Forelimb muscle (tissue), 1 donor: ENCODE data around the gene ISL1. TPM values are rescaled to one million over a fixed set of nuclear protein-coding genes. Genes with fewer than 3 reads are reported as not detected.
A peak's percentile ranks its signal among the peaks of the same experiment; 100 is the strongest.

ENCODE experiments used
- DNase-seq: peaks from one replicate; pipeline ENCODE4 v3.0.0-alpha.2; 2013; ENCODE audit warnings: low read depth
- polyA plus RNA-seq: library from polyadenylated mRNA; unstranded; fragments of 120-200 nt; gene quantifications from one replicate; pipeline ENCODE4 v1.2.1, GENCODE V29; 2013; ENCODE audit not compliant: insufficient read length

ISL1 gene
- polyA plus RNA-seq = 0.08 TPM

DNA sequence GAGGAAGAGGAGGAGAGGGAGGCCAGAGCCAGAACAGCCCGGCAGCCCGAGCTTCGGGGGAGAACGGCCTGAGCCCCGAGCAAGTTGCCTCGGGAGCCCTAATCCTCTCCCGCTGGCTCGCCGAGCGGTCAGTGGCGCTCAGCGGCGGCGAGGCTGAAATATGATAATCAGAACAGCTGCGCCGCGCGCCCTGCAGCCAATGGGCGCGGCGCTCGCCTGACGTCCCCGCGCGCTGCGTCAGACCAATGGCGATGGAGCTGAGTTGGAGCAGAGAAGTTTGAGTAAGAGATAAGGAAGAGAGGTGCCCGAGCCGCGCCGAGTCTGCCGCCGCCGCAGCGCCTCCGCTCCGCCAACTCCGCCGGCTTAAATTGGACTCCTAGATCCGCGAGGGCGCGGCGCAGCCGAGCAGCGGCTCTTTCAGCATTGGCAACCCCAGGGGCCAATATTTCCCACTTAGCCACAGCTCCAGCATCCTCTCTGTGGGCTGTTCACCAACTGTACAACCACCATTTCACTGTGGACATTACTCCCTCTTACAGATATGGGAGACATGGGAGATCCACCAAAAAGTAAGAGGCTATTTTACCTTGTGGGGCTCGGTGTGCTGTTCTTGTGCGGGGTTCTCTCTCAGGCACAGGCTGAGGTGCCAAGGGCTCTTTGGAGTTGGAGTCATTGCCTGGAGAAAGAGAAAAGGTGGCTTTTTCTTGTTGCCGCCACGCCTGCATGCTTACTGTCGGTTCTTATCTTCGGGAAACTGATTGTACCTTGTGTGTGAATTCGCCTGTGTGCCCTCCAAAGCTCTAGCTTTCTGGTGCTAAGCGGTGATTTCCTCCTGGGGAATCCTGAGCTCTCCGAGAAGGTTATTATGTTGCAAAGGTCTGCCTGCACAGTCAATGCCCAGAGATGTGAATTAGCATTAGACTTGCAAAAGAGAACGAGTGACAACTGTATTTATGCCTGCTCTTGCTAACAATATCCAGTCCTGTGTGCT lies at the start of gene ISL1:
TSS of gene ISL1 (plus strand) at position 318 of the 991 bp plus-strand sequence. CDS start at position 542, 224 bp downstream.
- peak; percentile 35 for DNase-seq

DNA sequence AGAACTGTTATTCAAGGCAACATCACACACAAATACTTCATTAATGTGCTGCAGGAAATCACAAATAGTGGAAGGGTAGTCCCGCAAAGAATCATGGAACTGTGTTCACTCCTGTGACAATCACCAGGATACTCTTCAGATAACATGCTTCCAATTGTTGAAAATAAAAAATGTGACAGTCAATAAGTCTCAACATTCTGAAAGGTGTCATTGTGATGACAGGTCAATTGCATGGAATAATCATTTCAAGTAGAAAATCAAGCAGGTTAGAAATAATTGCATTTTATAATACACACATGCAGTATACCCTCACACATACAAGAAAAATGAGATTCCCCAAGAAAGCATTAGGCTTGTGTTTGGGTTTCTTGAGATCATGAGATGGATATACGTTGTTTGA lies 46.4 kb upstream of the ISL1 start:
- DNase-seq = no peak

DNA sequence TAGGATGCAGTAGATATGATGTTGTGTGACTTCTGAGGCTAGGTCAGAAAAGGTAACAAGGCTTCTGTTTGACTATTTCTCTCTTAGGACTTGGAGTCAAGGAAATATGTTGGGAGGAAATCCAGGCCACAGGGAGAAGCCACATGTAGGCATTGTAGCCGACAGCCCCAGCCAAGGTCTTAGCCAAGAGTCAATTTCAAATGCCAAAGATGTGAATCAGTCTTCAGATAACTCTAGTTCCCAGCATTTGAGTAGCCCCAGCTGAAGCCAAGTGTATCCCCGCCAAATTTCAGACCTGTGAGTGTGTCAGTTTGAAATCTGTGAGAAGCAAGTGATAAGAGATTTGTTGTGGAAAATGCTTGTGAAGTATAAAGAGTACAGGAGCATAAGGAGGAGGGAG lies 38.1 kb upstream of the ISL1 start:
- no peak for DNase-seq

DNA sequence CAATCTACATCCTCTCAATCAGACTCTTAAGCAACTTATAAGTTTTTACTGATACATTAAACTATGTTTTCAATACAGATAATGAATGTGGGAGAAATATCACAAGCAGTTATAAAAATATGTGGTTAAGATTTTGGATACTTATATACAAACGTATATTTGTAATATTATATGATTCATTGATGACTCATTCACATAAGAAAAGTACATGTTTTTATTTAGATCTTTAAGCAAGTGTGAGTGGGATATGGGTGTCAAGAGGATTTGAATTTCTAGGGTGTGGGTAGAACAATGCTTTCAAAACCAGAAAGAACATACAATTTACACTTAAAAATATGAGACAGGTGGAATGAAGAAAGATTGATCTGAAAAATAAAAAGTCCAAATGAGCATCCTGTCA lies 36.1 kb upstream of the ISL1 start:
- no peak for DNase-seq

DNA sequence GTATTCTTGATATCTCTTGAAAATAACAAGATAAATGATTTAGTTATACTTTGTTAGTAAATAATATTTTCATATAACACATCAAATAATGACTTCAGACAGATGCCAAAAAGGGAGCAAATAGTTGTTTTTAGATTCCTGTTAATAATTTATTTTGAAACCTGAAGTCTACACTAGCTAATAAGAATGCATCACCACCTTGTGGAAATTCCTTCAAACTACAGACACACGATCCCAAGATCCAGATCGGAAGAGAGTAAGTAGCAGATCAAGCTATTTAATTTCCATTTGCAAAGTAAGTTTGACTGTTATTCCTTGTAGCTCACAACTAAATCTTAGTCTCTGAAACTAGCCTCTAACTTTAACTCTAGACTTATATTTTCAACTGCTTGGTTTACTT lies 35.5 kb upstream of the ISL1 start:
- DNase-seq = no peak

DNA sequence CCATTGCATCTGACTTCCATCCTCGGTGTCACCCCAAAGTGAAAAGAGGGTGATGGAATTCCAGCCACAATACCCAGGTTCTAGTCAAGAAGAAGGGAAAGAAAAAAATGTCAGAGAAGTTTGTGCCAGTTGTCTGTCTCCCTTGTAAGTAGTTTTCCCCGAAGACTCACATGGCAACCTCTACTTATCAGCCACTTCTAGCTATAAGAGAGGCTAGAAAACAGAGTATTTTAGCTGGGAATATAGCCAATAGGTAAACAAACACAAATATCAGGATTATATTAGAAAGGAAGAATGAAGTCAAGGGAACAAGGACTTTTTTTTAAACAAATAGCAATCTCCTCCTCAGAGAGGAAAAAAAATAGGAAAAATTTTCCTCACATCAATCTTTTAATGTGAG lies 12.2 kb upstream of the ISL1 start:
- DNase-seq = no peak

DNA sequence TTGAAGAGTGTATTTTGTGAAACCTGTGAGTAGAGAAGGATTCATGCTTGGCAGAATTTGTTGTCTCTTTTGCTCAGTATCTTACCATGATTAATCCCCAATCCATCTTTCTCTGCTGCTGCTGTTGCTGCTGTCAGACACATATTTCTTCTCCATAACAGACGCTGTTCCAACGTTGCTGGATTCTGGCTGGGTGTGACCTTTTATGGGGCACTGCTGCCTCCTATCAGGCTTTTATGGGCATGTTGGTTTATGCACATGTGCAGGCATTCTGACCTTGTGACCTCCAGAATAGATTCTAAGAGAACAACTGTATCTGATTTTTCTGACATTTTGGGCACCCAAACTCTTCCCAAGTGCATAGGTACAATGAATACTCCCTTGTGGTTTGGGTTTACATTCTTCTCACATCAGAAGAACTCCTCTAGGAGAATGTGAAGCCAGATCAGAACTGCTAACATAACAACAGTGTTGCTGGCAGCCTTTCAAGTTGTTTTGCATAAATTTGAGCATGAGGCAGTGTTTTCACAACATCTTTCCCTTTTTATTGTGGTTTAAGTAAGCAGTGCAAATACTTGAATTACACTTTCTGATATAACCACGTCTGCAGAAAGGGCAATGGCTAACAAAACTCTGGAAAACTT lies 9.2 kb upstream of the ISL1 start:
- DNase-seq = no peak

DNA sequence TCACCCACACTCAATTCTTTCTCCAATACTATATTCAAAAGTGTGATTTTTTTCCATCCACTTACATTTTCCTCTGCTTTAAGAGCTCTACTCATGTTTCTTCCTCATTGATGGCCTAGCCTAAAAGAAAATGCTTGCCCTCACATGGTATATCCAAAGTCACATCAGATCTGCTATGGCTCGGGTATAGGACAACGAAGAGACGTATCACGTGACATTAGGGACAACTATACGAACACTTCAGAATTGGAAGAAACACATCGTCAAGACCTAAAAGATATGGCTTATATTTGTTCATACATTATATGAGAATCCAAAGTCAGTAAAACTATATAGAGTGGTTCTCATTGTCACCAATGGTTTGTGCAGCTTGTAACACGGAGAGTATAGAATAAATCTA lies 8.2 kb upstream of the ISL1 start:
- DNase-seq = no peak

DNA sequence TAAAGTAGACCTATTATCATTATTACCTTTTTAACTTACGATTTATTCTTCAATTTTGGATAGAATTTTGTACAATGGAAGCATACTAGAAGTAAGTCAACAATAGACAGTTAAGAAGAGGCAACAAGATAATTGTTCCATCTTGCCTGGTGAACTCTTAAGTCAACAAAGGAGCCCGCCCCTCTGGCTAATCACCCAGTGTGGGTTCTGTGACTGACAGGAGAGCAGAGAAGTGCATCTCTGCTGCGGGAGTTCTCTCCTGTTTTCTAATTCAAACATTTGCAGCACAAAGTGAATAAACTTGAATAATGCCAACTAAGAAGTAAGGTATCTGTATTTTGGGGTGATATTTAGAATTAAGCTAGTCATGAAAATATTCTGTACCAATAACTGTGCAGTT lies 6.7 kb upstream of the ISL1 start:
- DNase-seq = no peak

DNA sequence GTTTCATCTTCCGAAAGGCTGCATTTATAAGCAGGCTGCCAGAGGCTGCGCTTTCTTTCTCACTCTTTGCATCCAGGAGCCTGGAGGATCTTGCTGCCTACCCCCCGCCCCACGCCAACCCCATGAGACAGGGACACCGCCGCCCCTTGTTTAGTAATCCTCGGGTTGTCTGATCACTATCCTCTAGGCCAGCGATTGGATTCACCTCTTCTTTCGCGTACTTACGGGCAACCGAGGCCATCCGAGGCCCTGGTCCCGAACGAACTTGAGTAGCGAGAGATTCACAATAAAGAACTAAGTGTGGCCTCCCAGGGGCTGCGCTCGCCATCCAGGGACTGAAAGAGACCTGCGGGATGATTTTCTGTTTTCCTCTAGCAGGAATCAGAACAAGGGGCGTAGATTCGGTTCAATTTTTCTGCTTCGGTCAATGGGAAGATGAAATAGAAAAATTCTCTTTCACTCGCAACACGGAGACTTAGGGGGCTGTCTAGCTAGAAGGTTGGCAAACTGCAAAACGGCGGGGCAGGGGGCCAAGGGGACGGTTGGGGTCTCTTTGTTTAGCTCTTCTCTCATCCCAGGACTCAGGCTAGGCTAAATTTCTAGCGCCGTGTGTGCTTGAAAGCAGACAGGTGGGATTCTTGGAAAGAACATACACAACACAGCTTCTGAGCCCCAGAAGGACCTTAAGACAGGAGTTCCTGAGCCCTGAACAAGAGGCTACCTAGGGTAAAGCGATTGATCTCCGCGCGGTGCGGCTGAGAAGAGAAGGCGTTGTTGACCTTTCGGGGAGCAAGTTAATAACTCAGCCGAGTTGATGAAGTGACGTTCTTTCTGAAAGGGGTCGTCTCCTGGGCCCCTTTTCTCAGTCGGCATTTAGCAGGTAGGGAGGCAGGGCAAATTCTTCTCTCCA lies 5.8 kb upstream of the ISL1 start:
- DNase-seq = no peak

DNA sequence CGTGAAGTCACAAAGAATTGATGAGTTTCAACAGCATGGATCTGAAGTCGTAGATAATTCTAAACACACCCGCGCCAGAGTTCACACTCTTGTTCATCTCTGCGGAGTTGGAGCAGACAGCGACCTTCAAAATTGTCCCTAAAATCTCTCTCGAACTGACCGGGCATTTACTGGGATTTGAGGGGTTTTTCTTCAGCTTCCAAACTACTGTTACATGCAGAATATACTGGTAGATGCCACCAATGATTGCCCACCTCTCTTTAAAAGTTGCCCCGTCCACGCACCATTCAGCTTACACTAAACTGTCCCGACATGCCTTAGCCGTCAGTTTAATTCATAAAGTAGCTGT lies 5.2 kb upstream of the ISL1 start:
- no peak for DNase-seq

DNA sequence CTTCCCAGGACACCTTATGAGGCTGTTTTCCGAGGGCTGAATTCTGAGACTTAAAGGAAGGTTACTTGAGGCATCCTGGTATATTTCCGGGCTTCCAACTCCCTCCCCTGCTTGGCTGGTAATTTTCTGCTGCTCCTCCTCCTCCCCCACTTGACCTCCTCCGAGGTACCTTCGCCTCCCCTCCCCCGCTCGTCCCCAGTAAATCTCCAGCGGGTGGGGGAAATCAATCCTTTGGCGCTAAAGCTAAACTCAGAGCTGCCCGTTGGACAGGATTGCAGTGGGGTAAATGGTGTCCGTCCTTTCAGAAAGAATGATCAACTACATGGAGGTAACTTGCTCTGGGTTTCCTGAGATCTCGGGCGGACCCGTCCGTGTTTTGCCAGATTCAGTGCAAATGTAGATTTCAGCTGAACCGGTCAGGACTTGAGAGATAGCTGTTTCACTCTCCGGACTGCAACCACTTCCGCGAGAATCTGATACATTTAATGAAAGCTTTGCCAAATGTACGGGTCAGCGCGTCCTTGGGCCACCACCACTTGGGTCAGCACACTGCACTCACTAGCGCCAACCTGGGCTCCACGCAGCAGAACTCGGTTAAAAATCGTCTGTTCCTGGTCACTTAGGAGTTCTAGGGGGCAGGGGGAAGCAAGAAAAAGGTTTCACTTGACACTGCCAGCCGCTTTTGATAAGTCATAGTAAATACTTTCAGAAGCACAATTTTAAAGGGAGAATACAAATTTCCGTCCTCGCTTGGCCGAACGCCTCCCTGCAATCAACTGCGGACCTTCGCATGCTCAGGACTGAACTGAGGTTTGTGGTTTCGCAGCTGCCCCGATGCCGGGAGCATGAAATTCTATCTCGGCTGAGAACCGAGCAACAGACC lies 4.6 kb upstream of the ISL1 start:
- DNase-seq = no peak

DNA sequence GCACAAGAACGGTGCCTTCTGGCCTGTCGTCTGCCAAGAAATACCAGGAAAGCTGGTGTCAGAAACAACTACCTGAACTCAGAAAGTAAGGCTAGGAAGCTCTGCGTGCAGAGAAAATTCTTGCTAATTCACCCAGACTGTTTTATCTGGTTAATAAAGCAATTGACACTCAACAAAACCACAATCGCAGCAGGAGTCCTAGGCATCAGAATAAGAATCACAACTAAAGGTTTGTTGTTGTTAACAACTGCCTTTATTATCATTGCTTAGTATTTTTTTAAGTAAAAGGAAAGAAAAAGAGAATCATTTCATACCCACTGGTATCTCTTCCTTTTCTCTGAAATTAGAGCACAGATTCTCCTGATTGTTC lies 3.9 kb upstream of the ISL1 start:
- no peak for DNase-seq

DNA sequence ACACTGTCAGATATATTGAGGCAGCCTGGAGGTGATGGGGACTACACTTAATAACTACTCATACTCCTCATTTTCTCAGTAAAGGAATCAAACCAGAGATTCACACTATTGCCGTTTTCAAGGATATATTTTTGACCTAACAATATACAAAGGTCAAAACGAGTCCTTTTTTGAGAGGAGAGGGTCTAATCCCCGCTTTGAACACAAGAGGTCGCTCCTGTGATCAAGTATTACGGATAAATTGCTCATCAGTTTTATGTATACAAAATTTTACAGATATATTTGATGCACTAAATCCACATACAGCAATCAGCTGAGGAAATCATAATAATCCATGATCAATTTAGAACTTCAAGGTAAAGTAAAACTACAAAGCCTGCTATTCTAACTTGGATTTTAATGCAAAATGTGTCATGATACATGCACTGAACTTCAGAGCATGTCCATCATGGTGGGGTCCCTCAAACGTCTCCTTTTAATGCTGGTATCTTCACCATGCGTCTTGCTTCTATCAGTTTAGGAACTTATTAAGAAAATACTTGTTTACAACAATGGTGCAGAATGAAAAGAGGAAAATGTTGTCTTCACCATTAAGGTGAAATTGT lies 2.5 kb upstream of the ISL1 start:
- no peak for DNase-seq

DNA sequence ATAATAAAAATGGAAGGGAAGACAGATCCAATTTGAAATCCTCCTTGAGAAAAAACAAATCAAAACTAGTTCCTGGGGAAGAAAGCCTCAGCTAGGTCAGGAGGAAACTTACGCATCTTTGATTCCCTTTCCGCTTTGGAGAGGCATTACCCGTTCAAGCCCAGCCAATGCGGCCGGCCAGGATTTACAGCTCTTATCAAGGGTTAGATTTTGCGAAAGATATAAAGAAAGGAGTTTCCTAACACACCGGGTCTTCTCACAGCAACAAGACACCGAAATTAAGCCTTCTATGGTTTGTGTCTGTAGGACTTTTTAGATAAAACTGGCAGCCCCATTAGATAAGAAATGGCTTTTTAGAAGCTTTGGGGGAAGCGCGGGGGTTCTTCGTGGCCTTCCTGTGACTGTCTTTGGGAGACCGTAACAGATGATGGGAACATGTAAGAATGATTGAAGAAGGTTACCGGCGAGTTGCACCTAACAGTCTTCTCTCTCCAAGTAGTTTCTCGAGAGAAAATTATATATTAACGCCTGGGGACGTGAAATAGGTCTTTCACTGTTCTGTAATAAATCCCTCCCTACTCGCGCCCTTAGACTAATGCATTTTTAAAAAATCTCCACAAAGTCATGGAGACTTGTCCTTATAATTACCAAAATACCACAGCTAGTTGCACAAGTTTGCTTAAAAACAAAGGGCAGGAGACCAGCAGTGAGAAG lies 1.3 kb upstream of the ISL1 start:
- no peak for DNase-seq

DNA sequence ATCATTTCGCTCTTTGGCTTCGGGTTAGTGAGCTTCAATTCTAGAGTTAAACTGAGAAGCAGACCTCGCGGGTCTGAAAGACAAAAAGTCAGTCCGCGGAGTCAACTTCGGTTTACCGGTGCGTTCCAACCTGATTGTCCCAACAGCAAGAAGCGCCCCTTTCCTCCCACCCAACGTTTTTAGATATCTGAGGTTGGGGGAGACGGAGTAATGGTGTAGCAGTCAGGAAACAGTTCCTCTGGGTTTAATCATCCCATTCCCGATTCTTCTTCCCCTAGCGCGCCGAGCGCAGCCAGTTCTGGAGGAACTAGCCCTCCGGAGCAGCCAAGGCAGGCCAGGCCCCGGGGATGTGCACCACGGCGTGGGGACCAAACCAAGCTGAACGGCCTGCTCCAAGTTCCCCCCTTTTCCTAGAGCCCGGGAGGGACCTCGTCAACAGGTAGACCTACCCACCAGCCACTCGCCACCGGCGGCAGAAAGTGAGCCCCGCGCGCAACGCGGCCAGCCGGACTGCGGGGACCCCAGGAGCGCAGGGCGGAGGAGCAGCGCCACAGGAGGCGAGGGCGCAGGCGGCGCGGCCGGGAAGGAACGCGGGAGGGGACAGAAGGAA lies 622 bp upstream of the ISL1 start:
- DNase-seq = no peak

DNA sequence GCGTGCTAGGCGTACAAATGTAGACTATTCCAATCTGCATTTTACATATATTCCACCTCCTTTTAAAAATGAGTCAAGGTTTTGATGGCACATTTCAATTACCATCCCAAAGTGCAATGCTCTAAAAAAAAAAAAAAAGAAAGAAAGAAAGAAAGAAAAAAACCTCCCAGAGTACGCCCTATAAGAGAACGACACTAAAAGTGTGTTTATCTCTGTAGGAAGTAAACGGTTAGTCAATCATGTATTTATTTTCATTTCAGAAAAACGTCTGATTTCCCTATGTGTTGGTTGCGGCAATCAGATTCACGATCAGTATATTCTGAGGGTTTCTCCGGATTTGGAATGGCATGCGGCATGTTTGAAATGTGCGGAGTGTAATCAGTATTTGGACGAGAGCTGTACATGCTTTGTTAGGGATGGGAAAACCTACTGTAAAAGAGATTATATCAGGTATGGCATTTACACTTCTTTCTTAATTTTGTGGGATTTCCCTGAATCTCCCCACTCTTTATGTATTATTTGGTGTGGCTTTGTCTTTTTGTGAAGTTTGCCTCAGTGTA lies 1.1 kb downstream of the ISL1 start:
- no peak for DNase-seq

DNA sequence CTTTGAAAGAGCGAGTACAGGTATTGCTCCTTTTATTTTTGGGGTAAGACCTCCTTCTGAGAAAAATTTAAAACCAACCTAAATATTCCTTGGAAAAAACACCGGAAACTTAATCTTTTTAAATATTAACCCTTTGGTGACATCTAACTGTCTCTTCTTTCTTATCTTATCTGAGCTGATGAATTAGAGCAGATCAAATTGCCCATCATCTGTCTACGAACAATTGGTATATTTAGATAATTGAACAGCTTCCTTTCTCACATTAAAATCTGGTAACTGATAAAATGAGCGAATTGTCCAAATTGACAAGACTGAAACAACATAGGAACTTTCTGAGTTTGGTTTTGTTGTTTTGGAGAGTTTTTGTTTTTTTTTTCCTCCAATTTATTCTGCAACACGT lies 2.0 kb downstream of the ISL1 start:
- no peak for DNase-seq
